Bladder microvascular endothelial cell (primary cell): ENCODE measurements around the gene GNL3. TPM values are rescaled to one million over a fixed set of nuclear protein-coding genes. Genes with fewer than 3 reads are reported as not detected.

Experiments used
- total RNA-seq: library from RNA; depleted of rRNA; stranded (reverse); fragments of >200 nt; gene quantifications from 2 replicates; pipeline ENCODE4 v1.2.3, GENCODE V29; 2014

The GNL3 gene
- total RNA-seq, result 64.9 and 116 TPM in 2 replicates

DNA sequence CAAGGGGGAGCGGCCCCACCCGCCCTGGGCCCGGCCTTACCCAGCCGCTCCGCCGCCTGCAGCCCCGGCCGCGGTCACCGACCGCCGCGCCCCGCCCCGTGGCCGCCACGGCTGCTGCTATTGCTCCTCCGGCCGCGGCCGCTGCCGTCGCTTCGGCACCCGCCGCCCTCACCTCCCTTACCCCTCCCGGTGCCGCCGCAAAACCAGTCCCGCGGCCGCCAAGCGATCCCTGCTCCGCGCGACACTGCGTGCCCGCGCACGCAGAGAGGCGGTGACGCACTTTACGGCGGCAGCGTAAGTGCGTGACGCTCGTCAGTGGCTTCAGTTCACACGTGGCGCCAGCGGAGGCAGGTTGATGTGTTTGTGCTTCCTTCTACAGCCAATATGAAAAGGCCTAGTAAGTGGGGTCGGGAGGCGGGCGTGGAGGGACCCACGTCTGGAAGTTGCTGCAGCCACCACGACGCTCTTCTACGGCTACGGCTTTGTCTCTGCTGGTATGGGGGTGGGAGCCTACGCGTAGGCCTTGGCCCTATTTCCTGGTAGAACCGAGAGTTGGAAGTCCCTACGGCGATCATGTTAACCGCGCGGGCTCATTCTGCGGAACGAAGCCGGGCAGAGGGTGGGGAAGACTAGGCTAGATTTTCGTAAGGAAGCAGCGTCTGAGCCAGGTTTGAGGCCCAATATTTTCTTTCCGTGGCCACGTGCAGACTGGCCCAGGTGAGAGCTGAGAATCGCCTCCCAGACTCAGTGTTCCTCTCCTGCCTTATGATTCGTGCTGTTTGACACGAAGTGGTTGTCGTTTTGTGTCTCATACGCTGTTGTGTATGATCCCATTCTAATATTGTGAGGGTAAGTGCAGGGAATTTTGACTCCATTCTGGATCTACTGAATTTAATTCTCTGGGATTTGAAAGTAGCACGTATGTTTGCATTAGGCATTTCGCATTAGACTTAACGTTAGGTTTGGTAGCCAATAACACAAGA, at the start of gene GNL3, which contains the start of gene PBRM1:
Gene GNL3 (plus strand): TSS at position 324 of the 983 bp plus-strand sequence. CDS start 61 bp downstream, at position 385.
Gene PBRM1 (minus strand): TSS at position 205 of the 983 bp plus-strand sequence.

GRCh38 chr3:52705688-52706686, 20.2 kb downstream of the GNL3 start, which contains the start of the genes GLT8D1 and SPCS1:
Gene GLT8D1, minus strand, starts transcription at chr3:52705791. Its CDS starts 5,331 bp downstream, at chr3:52700460.
Gene SPCS1, plus strand, starts transcription at chr3:52706106. Its CDS starts 141 bp downstream, at chr3:52706247.

Other genes starting within 250 kb of the GNL3 start
- gene SEMA3G, start 240.9 kb upstream of the GNL3 start, total RNA-seq, result 6.8 and 83.5 TPM in 2 replicates
- 0.25 TPM in 1 of 2 replicates, not detected in the other for gene TNNC1, start 232.0 kb upstream of the GNL3 start, total RNA-seq
- gene NISCH, start 230.4 kb upstream of the GNL3 start, total RNA-seq, result 46.6 and 113 TPM in 2 replicates
- 173 and 482 TPM in 2 replicates for gene STAB1, start 190.7 kb upstream of the GNL3 start, total RNA-seq
- gene NT5DC2, start 152.2 kb upstream of the GNL3 start, total RNA-seq, result 23.6 and 97.7 TPM in 2 replicates
- 4.7 and 5.7 TPM in 2 replicates for gene UQCC5, start 149.4 kb upstream of the GNL3 start, total RNA-seq
- gene PBRM1, start 119 bp upstream of the GNL3 start, total RNA-seq, result 36.6 and 96.2 TPM in 2 replicates
- 41.9 and 97.1 TPM in 2 replicates for gene GLT8D1, start 19.8 kb downstream of the GNL3 start, total RNA-seq
- gene SPCS1, start 20.1 kb downstream of the GNL3 start, total RNA-seq, result 25.7 and 32.0 TPM in 2 replicates
- 9.4 and 23.2 TPM in 2 replicates for gene NEK4, start 84.9 kb downstream of the GNL3 start, total RNA-seq
- gene ITIH1, start 91.6 kb downstream of the GNL3 start, total RNA-seq, result 0.16 TPM in 1 of 2 replicates, not detected in the other
- 0.16 and 0.44 TPM in 2 replicates for gene ITIH3, start 108.8 kb downstream of the GNL3 start, total RNA-seq
- 0.38 TPM in 1 of 2 replicates, not detected in the other for gene ITIH4, start 144.6 kb downstream of the GNL3 start, total RNA-seq
- gene MUSTN1, start 149.0 kb downstream of the GNL3 start, total RNA-seq, result not detected in 2 replicates
- gene STIMATE, start 211.5 kb downstream of the GNL3 start, total RNA-seq, result 12.0 and 16.0 TPM in 2 replicates